Lung microvascular endothelial cell (primary cell): Measurements from ENCODE around the gene ZBED2. TPM values are rescaled to one million over a fixed set of nuclear protein-coding genes. Genes with fewer than 3 reads are reported as not detected.
"Not testable (repeated sequence)": the region's sequence is repeated elsewhere in the genome, so short reads cannot be mapped to it uniquely, and the experiment has no call there.

Source experiments
- DNase-seq, 2 donors: peaks; one replicate each; pipeline versions ENCODE4 v3.0.0 to v3.0.0-alpha.2; 2010; ENCODE audit warnings: low read depth in 2 of 2
- total RNA-seq: library from RNA; depleted of rRNA; stranded (reverse); fragments of >200 nt; gene quantifications from 2 replicates; pipeline ENCODE4 v1.2.1, GENCODE V29; 2014

The ZBED2 gene
- total RNA-seq: not detected in 2 replicates

DNA sequence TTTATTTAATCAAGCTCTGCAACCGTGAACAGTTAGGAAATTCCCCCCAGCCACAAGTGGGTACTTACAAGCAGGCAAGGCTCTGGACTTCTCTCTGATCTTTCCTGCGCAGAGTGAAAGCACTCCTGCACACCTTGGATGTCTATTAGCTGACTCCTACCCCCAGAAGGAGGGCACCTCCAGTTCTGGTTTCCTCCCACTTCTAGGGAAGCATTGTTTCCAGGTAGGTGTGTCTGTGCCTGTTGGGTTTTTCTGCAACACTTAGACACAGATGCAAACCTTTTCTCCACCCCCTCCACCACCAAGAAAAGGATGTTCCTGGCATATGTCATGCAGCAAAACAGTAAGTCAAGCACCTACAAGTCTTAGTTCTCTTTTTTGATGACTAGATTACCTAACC lies at the start of gene ZBED2:
TSS of gene ZBED2 (minus strand) at position 115 of the 400 bp plus-strand sequence. CDS start 1,145 bp downstream, outside the sequence.
- no peak for DNase-seq

GRCh38 chr3:111639316-111639715 lies 44.2 kb upstream of the ZBED2 start:
- no peak for DNase-seq

DNA sequence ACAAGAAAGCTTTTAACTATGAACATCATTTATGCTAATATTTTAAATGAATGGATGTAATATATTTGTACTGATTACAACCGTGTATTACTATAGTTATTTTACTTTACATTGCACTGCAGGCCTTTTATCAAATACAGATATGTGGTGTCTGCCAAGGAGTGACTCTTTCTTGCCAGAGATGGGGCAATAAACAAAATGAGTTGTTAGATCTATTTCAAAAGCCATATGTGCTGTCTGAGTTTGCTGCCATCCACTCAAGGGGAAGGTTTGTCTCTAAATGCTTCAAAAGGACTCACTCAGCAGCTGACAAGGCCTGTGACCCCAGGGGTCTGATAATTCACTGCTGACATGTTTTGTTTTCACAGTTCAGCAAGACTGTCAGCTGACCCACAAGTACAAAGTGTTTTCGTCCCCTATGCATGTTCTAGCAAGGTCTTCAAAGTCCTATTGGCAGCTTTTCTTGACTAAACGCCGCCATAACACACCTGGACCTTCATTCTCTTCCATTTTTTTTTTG lies 41.3 kb upstream of the ZBED2 start:
- no peak for DNase-seq

DNA sequence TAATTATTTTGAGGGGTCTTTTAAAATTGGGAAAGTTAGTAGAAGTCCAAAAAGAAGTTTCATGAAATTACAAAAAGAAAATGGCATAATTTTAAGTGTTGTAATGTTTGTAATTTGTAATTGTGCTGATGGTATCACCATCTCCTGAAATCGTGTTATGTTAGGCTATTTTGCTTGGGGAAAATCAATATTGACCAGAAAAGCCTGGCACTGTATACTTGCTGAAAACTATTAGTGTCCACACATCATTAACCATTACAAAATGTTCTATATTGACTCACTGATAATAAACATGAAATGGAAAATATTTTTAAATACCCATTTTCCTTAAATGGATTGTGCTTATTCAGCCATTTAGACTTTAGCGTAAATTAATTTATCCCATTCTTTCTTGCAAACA lies 40.3 kb upstream of the ZBED2 start:
- DNase-seq: no peak

GRCh38 chr3:111630638-111631037 lies 35.5 kb upstream of the ZBED2 start:
- not testable (repeated sequence) for DNase-seq

GRCh38 chr3:111629018-111629417 lies 33.9 kb upstream of the ZBED2 start:
- not testable (repeated sequence) for DNase-seq

DNA sequence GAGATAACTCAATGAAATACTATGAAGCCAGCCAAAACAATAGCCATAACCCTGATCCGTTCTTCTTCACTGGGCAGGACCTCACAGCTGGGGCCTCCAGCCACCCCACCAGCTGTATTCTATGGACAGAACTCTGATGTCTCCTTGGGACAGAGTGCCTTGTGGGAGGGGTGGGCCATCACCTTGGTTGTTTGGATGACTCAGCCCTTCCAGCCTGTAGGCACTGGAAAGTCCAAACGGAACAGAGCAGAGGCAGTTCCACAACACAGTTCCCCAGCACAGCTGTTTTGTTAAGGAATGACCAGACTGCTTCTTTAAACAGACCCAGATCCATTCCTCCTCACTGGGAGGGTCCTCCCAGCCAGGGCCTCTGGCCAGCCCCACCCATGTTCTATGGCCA lies 31.9 kb upstream of the ZBED2 start:
- DNase-seq: no peak

DNA sequence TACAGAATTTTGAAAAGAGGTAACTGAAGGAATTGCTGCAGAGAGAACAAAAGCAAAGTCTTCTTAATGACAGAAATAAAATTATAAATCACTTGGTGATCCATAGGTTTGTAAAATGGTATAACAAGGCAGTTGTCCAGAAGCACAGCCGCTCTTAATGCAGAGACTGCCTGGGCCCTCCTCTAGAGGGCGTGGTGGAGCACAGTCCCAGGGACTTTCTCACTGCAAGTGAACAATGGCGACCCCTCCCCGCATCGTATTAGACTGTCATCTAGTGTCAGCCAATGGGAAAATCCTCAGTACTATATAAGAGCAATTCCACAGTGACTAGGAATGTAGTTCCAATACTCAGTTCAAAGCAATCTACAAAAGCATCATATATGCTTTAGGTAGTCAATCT lies 26.4 kb upstream of the ZBED2 start:
- peak in 1 of 2 donors; percentile 6 for DNase-seq

DNA sequence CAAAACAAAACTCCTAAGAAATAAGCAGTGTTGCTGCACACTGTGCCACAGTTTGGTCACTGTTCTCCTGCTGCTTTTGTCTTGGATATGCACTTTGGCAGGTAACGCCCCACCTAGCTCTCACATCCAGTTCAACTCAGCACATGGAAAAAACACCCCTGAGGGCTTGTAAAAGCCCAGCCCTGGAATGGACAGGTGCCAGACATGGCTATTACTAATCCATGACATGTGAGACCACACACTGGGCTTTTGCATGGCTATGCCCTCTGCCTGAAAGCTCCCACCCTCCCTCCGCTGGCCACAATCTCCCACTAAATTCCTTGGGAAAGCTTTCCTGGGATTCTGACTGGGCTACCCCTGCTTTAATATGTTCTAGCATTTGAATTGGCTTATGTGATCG lies 24.7 kb upstream of the ZBED2 start:
- DNase-seq: no peak

GRCh38 chr3:111618945-111619344 lies 23.8 kb upstream of the ZBED2 start:
- DNase-seq: no peak

DNA sequence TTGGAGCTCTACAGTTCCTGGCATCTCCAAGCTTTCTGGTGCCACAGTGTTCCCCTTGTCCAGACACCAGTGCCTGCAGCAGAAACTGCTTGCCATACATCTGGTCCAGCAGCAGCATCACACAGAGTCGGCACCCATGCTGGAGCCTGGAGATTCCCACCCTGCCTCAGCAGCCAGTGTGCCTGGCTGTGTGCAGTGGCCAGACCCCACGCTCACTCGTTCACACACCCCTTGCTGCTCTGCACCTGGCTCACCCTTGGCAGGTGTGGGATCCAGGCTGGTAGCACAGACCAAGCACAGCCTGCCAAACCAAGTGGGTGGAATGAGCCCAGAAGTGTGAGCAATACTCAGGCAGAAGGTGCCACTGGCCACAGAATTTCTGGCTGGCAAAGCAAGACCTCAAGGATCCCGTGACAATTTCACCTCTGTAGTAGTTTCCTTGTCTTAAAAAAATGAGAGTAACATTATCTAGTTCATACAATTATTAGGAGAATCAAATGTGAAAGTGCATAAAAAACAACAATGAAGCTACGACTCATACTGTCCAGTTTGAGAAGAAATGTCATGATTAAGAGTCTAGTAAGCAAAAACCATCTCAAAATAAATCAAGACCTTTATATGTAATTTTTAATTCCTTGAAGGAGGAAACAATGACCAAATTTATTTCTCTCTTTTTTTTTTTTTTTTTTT lies 22.9 kb upstream of the ZBED2 start:
- DNase-seq: no peak

DNA sequence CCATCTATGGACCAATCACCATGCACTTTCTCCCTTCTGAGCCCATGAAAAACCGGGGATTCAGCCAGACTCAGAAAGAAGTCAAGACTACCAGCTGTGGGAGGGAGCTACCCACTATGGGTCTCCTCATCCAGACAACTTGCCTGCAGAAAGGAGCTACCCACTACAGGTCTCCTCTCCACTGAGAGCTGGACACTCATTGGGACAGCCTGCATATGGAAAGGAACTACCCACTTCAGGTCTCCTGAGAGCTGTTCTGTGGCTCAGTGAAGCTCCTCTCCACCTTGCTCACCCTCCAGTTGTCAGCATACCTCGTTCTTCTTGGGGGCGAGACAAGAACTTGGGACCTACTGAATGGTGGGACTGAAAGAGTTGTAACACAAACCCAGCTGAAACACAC lies 22.3 kb upstream of the ZBED2 start:
- DNase-seq: no peak

- no peak for DNase-seq
Measured at GRCh38 chr3:111616417-111617105, 21.4 kb upstream of the ZBED2 start.

GRCh38 chr3:111615880-111616279 lies 20.7 kb upstream of the ZBED2 start:
- no peak for DNase-seq

- DNase-seq: no peak
Measured at GRCh38 chr3:111613294-111613693, 18.1 kb upstream of the ZBED2 start.

- DNase-seq: no peak
Measured at GRCh38 chr3:111610612-111611054, 15.5 kb upstream of the ZBED2 start.

DNA sequence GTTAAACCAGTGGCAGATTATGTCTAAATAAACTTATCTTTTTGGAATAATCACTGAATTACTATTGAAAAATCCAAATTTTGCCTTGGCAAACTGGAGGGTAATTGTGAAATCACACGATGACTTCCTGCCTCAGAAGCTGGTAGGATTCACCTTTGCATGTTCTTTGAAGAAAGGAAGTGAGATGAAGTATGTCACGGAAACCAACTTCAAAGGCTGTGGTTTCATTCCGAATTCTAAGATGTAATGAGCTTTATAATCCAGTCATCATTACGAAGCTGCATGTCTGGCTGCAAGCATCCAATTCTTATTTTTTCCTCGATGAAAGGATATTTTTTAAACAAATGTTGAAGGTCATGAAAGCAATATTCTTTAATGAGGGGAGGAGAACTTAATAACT lies 15.0 kb upstream of the ZBED2 start:
- no peak for DNase-seq

DNA sequence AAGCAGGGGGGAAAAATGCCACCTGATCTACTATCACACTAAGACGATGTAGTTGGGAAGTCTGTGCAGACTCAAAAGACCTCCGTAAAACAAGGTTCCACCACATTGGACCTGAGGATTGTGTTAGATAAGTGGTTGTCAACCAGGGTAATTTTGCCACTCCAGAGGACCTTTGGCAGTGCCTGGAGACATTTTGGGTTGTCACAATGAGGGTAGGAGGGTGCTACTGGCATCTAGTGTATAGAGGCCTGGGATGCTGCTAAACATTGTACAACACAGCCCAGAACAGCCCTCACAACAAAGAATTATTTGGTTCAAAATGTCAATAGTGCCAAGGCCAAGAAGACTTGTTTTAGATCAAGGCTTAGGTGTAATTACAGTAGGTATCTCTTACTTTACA lies 14.6 kb upstream of the ZBED2 start:
- DNase-seq: no peak

DNA sequence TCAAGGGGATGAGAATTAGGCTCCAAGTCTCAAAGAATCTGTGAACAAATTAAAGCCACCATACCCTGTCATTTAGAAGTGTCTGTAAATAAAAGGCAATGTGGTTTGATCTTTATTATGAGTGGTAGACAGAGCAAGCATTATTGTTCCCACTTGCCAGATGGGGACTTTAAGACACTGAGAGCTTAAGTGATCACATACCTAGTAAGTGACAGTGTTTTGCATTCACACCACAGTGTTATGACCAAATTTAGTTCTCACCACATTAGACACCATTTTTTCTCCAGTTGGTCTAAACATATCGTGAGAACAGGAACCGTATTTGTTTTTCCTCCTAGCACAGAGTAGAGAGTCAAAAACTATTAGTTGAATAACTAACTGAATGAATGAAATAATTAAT lies 13.2 kb upstream of the ZBED2 start:
- no peak for DNase-seq

GRCh38 chr3:111607240-111607920 lies 12.2 kb upstream of the ZBED2 start:
- DNase-seq: no peak

DNA sequence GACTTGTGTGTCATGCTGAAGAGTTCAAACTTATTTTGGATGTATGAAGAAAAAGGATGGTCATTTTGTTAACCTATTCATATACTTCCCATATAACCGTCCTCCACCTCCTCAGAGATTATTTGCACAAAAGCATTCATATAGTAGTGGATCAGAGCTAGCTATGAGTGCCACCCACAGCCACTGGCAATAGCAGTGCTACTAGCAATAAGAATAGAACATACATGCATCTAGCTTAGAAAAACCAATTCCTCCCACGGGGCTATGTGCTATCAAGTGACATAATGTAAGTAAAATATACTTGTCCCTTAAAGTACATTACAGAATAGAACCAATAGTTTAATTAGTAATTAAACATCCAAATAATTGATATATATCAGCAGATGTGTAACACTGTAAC lies 10.3 kb upstream of the ZBED2 start:
- DNase-seq: no peak

- no peak for DNase-seq
Measured at GRCh38 chr3:111605018-111605417, 9.9 kb upstream of the ZBED2 start.
